ENCODE data around the gene PPID. TPM values are rescaled to one million over a fixed set of nuclear protein-coding genes. Genes with fewer than 3 reads are reported as not detected.

The PPID gene
- total RNA-seq, 1 experiment from 2014 or later = 53.5 TPM

DNA sequence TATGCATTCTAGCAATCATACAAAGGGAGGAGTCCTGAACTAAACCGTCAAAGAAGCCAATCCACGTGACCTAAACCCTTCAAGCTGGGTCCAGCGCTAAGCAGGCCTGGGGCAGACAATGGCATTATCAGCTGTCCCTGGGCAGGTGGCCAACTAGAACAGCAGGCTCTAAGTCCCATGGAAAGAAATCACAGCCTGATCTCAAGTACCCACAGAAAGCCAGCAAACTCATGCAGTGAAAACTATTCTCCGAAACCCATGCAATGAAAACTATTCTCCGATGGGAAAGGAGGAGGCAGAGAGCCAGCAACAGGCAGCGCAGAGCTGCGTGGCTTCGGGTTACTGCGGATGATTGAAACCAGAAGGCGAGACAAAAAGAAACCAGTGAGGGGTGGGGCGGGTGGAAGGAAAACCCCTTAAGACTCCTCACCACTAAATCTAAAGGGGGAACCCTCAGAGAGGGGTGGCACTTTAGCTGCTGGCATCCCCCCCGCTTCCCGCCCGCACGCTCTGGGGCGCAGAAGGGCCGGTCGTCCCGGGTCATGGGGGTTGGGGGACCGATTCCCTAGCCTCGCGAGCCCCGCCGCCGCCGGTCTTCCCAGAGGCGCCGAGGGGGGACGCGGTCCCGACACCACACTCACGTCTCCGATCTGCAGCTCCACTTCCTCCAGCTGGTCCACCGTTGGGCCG, 52.1 kb downstream of the PPID start:
- Histone ChIP-seq H2BK120ac (ENCODE audit: low read depth, low read length, poor library complexity, severe bottlenecking) (no peak overlapping the region), H3K27ac (ENCODE audit: insufficient read length, low read depth, low read length) (no peak overlapping the region), H2AFZ (ENCODE audit: low read length) (no peak overlapping the region), H3T11ph (ENCODE audit: low read length) (no peak overlapping the region), H3K79me1 (ENCODE audit: insufficient read depth, low read depth, low read length, poor library complexity, severe bottlenecking) (peaks cover 3% of the 10 kb centered on the region), H3K4me1 (ENCODE audit: insufficient read depth, low read length) (no peaks in the 10 kb centered on the region), H3K9me3 (ENCODE audit: control insufficient read depth, low read depth, low read length) (no peaks in the 10 kb centered on the region), H3K4me2 (ENCODE audit: insufficient read depth, insufficient read length, low read length) (peak overlapping the region; percentile 95), H3K23me2 (ENCODE audit: insufficient read length, low read depth, low read length, poor library complexity, severe bottlenecking) (peaks cover 13% of the 10 kb centered on the region), H2BK12ac (ENCODE audit: insufficient read length, low read depth, low read length) (no peak overlapping the region), H2AK5ac (ENCODE audit: insufficient read length, low read length) (no peak overlapping the region), H4K5ac (ENCODE audit: insufficient read length, low read depth, low read length) (peak overlapping the region; percentile 14), H3K23ac (ENCODE audit: insufficient read length, low read depth, low read length) (peak overlapping the region; percentile 7), H4K8ac (replicated peaks; ENCODE audit: insufficient read length, low read depth, low read length) (no peak overlapping the region), H2BK20ac (ENCODE audit: low read depth, low read length, poor library complexity, severe bottlenecking) (no peak overlapping the region), H2BK15ac (ENCODE audit: low read depth, low read length) (no peak overlapping the region), H3K18ac (ENCODE audit: insufficient read length, low read depth, low read length) (peak overlapping the region; percentile 81), H2BK5ac (ENCODE audit: insufficient read length, low read length) (no peak overlapping the region), H4K91ac (ENCODE audit: insufficient read length, low read depth, low read length) (no peak overlapping the region), H3K79me2 (ENCODE audit: insufficient read depth, low read length) (peaks cover 5% of the 10 kb centered on the region; the same call in 1 of the 2 replicates), H3K9ac (ENCODE audit: extremely low read depth, insufficient read length, low read length) (peak overlapping the region; percentile 79), H4K20me1 (ENCODE audit: control insufficient read depth, insufficient read depth, insufficient read length) (no peaks in the 10 kb centered on the region), H3K14ac (ENCODE audit: insufficient read depth, low read length) (peak overlapping the region; percentile 98), H3K56ac (ENCODE audit: insufficient read length, low read depth, low read length) (no peak overlapping the region), H3K27me3 (ENCODE audit: insufficient read depth, low read length) (no peaks in the 10 kb centered on the region), H3K4ac (ENCODE audit: low read depth, low read length) (peak overlapping the region; percentile 46; the same call in 1 of the 2 replicates)
- H3K9me3 Mint-ChIP-seq = no peaks in the 10 kb centered on the region
- H3K4me3 Mint-ChIP-seq = peak overlapping the region; percentile 98 to 99
- H3K4me1 Mint-ChIP-seq = peaks cover 11 to 15% of the 10 kb centered on the region in 2 experiments
- WGBS (ENCODE audit: extremely low coverage, insufficient read length, low lambda C conversion rate) = no CpG with 5 or more reads among the region's 35 CpGs
- no peak for TF ChIP-seq CTCF (conservative IDR thresholded peaks at IDR 0.05)
- DNase-seq = peak; percentile 57
- peaks cover 8 to 18% (median 15%) of the 10 kb centered on the region in 3 experiments for H3K36me3 Mint-ChIP-seq (ENCODE audit: insufficient read depth in 1 of 3, low read depth in 3 of 3)
- H3K27me3 Mint-ChIP-seq (ENCODE audit: low read depth) = no peaks in the 10 kb centered on the region
- H3K27ac Mint-ChIP-seq = peak overlapping the region; percentile 96 to 99 (median 97); a peak in 6 of 7 replicates
